Heart left ventricle (tissue), 16 donors: ENCODE results near the gene SLC1A7. TPM values are rescaled to one million over a fixed set of nuclear protein-coding genes. Genes with fewer than 3 reads are reported as not detected.

Source experiments
- ATAC-seq, 4 donors: fragments of 200-7000 bp; cut with Tn5 transposase; one replicate each; pipeline ENCODE4 v1.9.1; 2020 to 2022; ENCODE audit warnings: moderate library complexity in 4 of 4, mild to moderate bottlenecking in 3 of 4, moderate number of reproducible peaks in 1 of 4
- DNase-seq, 5 donors: peaks; one replicate each; pipeline ENCODE4 v3.0.0-alpha.2; 2020
- H3K27ac ChIP-seq, 12 donors: fragments of 200-600 bp; sonication (generic) in 4 of 12; one replicate each; pipeline versions ENCODE4 v1.5.0 to v1.8.0; 2016 to 2022; ENCODE audit warnings: mild to moderate bottlenecking in 2 of 12
- H3K27me3 ChIP-seq, 9 donors: fragments of 200-600 bp; sonication (generic) in 2 of 9; one replicate each; pipeline versions ENCODE4 v1.5.1 to v1.8.0; 2016 to 2022; ENCODE audit warnings: mild to moderate bottlenecking in 3 of 9
- H3K36me3 ChIP-seq, 9 donors: fragments of 200-600 bp; sonication (generic) in 2 of 9; one replicate each; pipeline versions ENCODE4 v1.5.0 to v1.8.0; 2018 to 2022; ENCODE audit warnings: mild to moderate bottlenecking in 2 of 9
- H3K4me1 ChIP-seq, 12 donors: fragments of 200-600 bp; sonication (generic) in 4 of 12; one replicate each; pipeline versions ENCODE4 v1.5.0 to v1.8.0; 2016 to 2022; ENCODE audit warnings: mild to moderate bottlenecking in 3 of 12
- H3K4me3 ChIP-seq, 12 donors: fragments of 200-600 bp; sonication (generic) in 4 of 12; one replicate each; pipeline versions ENCODE4 v1.5.0 to v1.8.0; 2017 to 2022; ENCODE audit warnings: mild to moderate bottlenecking in 9 of 12, moderate library complexity in 4 of 12
- H3K9me3 ChIP-seq, 12 donors: fragments of 200-600 bp; sonication (generic) in 4 of 12; one replicate each; pipeline versions ENCODE4 v1.5.0 to v1.8.0; 2016 to 2022; ENCODE audit warnings: mild to moderate bottlenecking in 1 of 12
- CTCF ChIP-seq, 12 donors: fragments of 200-600 bp; sonication (generic) in 4 of 12; IDR thresholded peaks; one replicate each; pipeline versions ENCODE4 v1.5.0 to v1.8.0; 2018 to 2022; ENCODE audit warnings: antibody characterized with exemption in 12 of 12, mild to moderate bottlenecking in 5 of 12
- POLR2A ChIP-seq, 2 donors: fragments of 450-650 bp; IDR thresholded peaks; one replicate each; pipeline ENCODE4 v1.6.1; 2017; ENCODE audit warnings: antibody characterized with exemption in 2 of 2, mild to moderate bottlenecking in 2 of 2, moderate library complexity in 2 of 2
- WGBS, 4 donors: extraction: QIAGEN DNeasy Blood & Tissue Kit in 2 of 4; methylation state at CpG; one replicate each; pipeline versions ENCODE4 v1.1.5 to v1.1.7; 2013 to 2018; 5-methylcytosine and 5-hydroxymethylcytosine counted together
- intact Hi-C, 10 donors: fragments of 100-400 bp; cut with DNase I; formaldehyde crosslinking; loops; one replicate each; pipeline versions ENCODE4 v1.11.1 to v1.14.2; 2022
- polyA plus RNA-seq, 2 donors: library from polyadenylated mRNA; stranded (reverse); fragments of 200-250 nt; gene quantifications; one replicate each; pipeline ENCODE4 v1.2.3, GENCODE V29; 2013
- total RNA-seq, 9 donors: library from RNA; depleted of rRNA in 2 of 9; stranded (reverse); fragments of >200 nt in 2 of 9; fragmentation: NEBNext Ultra II Directional in 3 of 9; extraction: Animal tissue kit (Norgen Biotek cat#: 25700) in 3 of 9; gene quantifications; one replicate each; pipeline versions ENCODE4 v1.1.0 to v1.2.4, GENCODE V29; 2016 to 2023
- donor health status: ischemic (EF 13 %, LVEDD 7.1; RV severe dilation, severe dysfunction).
- donor health status: healthy with polysubstance abuse.
- donor health status: DM: no; HTN: yes; CAD: no.
- donor health status: DM: no; HTN: no; CAD: no.
- donor health status: ischemic (EF 25% LVEDD 6.9; RV normal size, moderate dysfunction).
- donor health status: ischemic (EF 25% LVEDD 5.7; RV mildly dilated, moderate dysfunction).
- donor health status: healthy.
- donor health status: DM: yes; HTN: yes; CAD: no.
- donor health status: ischemic (EF 35%, LVEDD 5.7; RV mildly dilated, moderate dysfunction).
- donor health status: nonischemic (EF 11% LVEDD 7.7; RV severe dilation, severe dysfunction).
- donor health status: DM: yes; HTN: yes; CAD: no.
- donor health status: PGD.
- donor health status: ischemic (EF 29% LVEDD 5.4; RV normal size, mild dysfunction).
- donor health status: nonischemic (EF 23%, LVEDD 6.1; RV moderate dilation, normal function).

The SLC1A7 gene
- total and polyA plus RNA-seq, 11 donors: 0.07 to 1.1 (median 0.33) TPM; not detected in 2

- ATAC-seq (no peak), DNase-seq (peak in 4 of 5 donors; percentile 14 to 58 (median 26))
- Histone ChIP-seq H3K36me3 (peaks cover 0 to 23% (median 0%) of the 10 kb centered on the region in 9 donors), H3K9me3 (no peaks in the 10 kb centered on the region), H3K27ac (no peak overlapping the region), H3K4me3 (no peak overlapping the region), H3K4me1 (peaks cover 0 to 29% (median 0%) of the 10 kb centered on the region in 12 donors), H3K27me3 (no peaks in the 10 kb centered on the region)
- TF ChIP-seq POLR2A (IDR thresholded peaks at IDR 0.05): no peak
- no peak for TF ChIP-seq CTCF (IDR thresholded peaks at IDR 0.05)
- intact Hi-C loops: loop anchor here in 2 of 10 donors (10.0 kb wide), 3 partner anchors 55 to 115 kb away; no protein-coding TSS in a partner anchor
- WGBS, 4 donors: 81 to 93% (median 92%) methylated on average over 8 to 31 of the region's 31 CpGs
These were observed 72.6 kb downstream of the SLC1A7 start for GRCh38 chr1:53069663-53070327.

GRCh38 chr1:53069265-53069662, 73.2 kb downstream of the SLC1A7 start:
- H3K4me1 ChIP-seq: peaks cover 0 to 24% (median 0%) of the 10 kb centered on the region in 12 donors
- DNase-seq (peak in 3 of 5 donors; percentile 15 to 42 (median 25)), ATAC-seq (no peak)
- H3K36me3 ChIP-seq: peaks cover 0 to 23% (median 0%) of the 10 kb centered on the region in 9 donors
- no peak overlapping the region for H3K4me3 ChIP-seq
- no peak for TF ChIP-seq POLR2A (IDR thresholded peaks at IDR 0.05)
- H3K9me3 ChIP-seq: no peaks in the 10 kb centered on the region
- no peak overlapping the region for H3K27ac ChIP-seq
- no peaks in the 10 kb centered on the region for H3K27me3 ChIP-seq
- WGBS, 4 donors: 86 to 96% (median 91%) methylated on average over 5 to 7 of the region's 7 CpGs
- intact Hi-C loops: loop anchor here in 2 of 10 donors (10.0 kb wide), 3 partner anchors 56 to 116 kb away; no protein-coding TSS in a partner anchor

GRCh38 chr1:53068314-53069099, 73.9 kb downstream of the SLC1A7 start:
- Histone ChIP-seq H3K4me3 (no peak overlapping the region), H3K27me3 (no peaks in the 10 kb centered on the region), H3K4me1 (peaks cover 0 to 16% (median 0%) of the 10 kb centered on the region in 12 donors), H3K9me3 (no peaks in the 10 kb centered on the region), H3K36me3 (peaks cover 0 to 23% (median 0%) of the 10 kb centered on the region in 9 donors), H3K27ac (no peak overlapping the region)
- DNase-seq (peak in 2 of 5 donors; percentile 13 to 19), ATAC-seq (no peak)
- WGBS, 4 donors: 86 to 98% (median 92%) methylated on average over 6 to 7 of the region's 7 CpGs
- intact Hi-C loops: loop anchor here in 2 of 10 donors (10.0 kb wide), 3 partner anchors 56 to 116 kb away; no protein-coding TSS in a partner anchor
- no peak for TF ChIP-seq POLR2A (IDR thresholded peaks at IDR 0.05)
- no peak for TF ChIP-seq CTCF (IDR thresholded peaks at IDR 0.05)

GRCh38 chr1:53067886-53068285, 74.6 kb downstream of the SLC1A7 start:
- 80 to 95% (median 92%) methylated on average over 1 to 2 of the region's 2 CpGs for WGBS, 4 donors
- Histone ChIP-seq H3K36me3 (peaks cover 0 to 20% (median 0%) of the 10 kb centered on the region in 9 donors), H3K4me3 (no peak overlapping the region), H3K9me3 (no peaks in the 10 kb centered on the region), H3K27me3 (peaks cover 0 to 5% (median 0%) of the 10 kb centered on the region in 9 donors), H3K27ac (no peak overlapping the region), H3K4me1 (peaks cover 0 to 10% (median 3%) of the 10 kb centered on the region in 12 donors)
- ATAC-seq: no peak
- no peak for DNase-seq
- intact Hi-C loops: loop anchor here in 2 of 10 donors (10.0 kb wide), 3 partner anchors 57 to 117 kb away; no protein-coding TSS in a partner anchor
- TF ChIP-seq POLR2A (IDR thresholded peaks at IDR 0.05) (no peak), CTCF (IDR thresholded peaks at IDR 0.05) (no peak)
